Right lobe of liver (tissue), 4 donors: ENCODE measurements around the gene RASSF8.

Experiments
- POLR2A ChIP-seq: fragments of 450-650 bp; IDR thresholded peaks from one replicate; pipeline ENCODE4 v1.6.1; 2017; ENCODE audit warnings: antibody characterized with exemption, mild to moderate bottlenecking
- TF ChIP-seq, protein P1 (sequence below), 4 donors: fragments of 200-600 bp in 3 of 4; fragments of 450-650 bp in 1 of 4; IDR thresholded peaks; one replicate each; pipeline versions ENCODE4 v1.5.1 to v1.8.0; 2016 to 2022; ENCODE audit warnings: antibody characterized with exemption in 4 of 4, mild to moderate bottlenecking in 2 of 4
- donor health status: DM: no; HTN: no; CAD: no.
- donor health status: DM: no; HTN: no; CAD: no.
- donor health status: DM: no; HTN: yes; CAD: no.

DNA sequence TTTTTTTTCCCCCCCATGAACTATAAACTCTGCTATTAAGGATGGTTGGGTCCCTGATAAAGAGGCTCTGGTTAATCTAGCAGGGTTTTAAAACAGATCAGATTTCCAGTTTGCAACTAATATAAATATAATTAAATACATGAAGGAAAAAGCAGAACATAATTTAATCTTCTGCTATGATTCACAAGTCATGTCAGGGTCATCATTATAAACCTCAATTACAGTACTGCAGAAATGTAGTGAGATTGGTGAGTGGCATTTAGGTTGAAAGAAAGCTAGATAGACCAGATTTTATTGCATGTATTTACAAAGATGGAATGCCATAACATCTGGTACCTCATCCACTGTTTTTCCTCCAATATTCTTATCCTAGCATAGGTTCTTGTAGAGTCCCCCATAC lies 14.5 kb upstream of the RASSF8 start:
- TF ChIP-seq POLR2A = no peak
- TF ChIP-seq, protein P1, sequence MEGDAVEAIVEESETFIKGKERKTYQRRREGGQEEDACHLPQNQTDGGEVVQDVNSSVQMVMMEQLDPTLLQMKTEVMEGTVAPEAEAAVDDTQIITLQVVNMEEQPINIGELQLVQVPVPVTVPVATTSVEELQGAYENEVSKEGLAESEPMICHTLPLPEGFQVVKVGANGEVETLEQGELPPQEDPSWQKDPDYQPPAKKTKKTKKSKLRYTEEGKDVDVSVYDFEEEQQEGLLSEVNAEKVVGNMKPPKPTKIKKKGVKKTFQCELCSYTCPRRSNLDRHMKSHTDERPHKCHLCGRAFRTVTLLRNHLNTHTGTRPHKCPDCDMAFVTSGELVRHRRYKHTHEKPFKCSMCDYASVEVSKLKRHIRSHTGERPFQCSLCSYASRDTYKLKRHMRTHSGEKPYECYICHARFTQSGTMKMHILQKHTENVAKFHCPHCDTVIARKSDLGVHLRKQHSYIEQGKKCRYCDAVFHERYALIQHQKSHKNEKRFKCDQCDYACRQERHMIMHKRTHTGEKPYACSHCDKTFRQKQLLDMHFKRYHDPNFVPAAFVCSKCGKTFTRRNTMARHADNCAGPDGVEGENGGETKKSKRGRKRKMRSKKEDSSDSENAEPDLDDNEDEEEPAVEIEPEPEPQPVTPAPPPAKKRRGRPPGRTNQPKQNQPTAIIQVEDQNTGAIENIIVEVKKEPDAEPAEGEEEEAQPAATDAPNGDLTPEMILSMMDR (IDR thresholded peaks at IDR 0.05) = no peak
